Thoracic aorta (tissue), 2 donors: Measurements from ENCODE around the gene UNC79. TPM values are rescaled to one million over a fixed set of nuclear protein-coding genes. Genes with fewer than 3 reads are reported as not detected.

Experiments used
- ATAC-seq: fragments of 150-250 bp; one replicate; pipeline ENCODE4 v1.8.0; 2017; ENCODE audit warnings: low read depth; ENCODE audit not compliant: insufficient number of reproducible peaks, low FRiP score
- DNase-seq: peaks from one replicate; pipeline ENCODE4 v3.0.0-alpha.2; 2020; ENCODE audit warnings: low spot score
- H3K27ac ChIP-seq, 2 donors: fragments of 200-600 bp; sonication (generic); 1 replicate in 1 of 2; 2 replicates in 1 of 2; pipeline ENCODE4 v1.5.1; 2016; ENCODE audit warnings: mild to moderate bottlenecking in 2 of 2, moderate library complexity in 2 of 2
- H3K27me3 ChIP-seq: fragments of 200-600 bp; sonication (generic); replicated peaks from 2 replicates; pipeline ENCODE4 v1.6.0; 2016; ENCODE audit warnings: mild to moderate bottlenecking; ENCODE audit not compliant: insufficient read depth
- H3K36me3 ChIP-seq: fragments of 200-600 bp; sonication (generic); one replicate; pipeline ENCODE4 v1.5.1; 2016
- H3K4me1 ChIP-seq, 2 donors: fragments of 200-600 bp; sonication (generic); 1 replicate in 1 of 2; 2 replicates in 1 of 2; pipeline versions ENCODE4 v1.5.1 to v1.6.0; 2016; ENCODE audit warnings: low read depth in 2 of 2, mild to moderate bottlenecking in 1 of 2; ENCODE audit not compliant: control insufficient read depth in 1 of 2
- H3K4me3 ChIP-seq: fragments of 200-600 bp; sonication (generic); 2 replicates; pipeline ENCODE4 v1.5.1; 2016; ENCODE audit warnings: mild to moderate bottlenecking
- H3K9me3 ChIP-seq: fragments of 200-600 bp; sonication (generic); 2 replicates; pipeline ENCODE4 v1.5.1; 2016
- CTCF ChIP-seq: fragments of 200-600 bp; sonication (generic); IDR thresholded peaks from one replicate; pipeline ENCODE4 v1.5.1; 2019; ENCODE audit warnings: antibody characterized with exemption
- total RNA-seq, 2 donors: library from RNA; depleted of rRNA; stranded (reverse); fragments of >200 nt; gene quantifications; one replicate each; pipeline versions ENCODE4 v1.1.0 to v1.2.3, GENCODE V29; 2016

The UNC79 gene
- total RNA-seq, 2 donors from 2014 or later: 0.14 to 0.21 TPM

DNA sequence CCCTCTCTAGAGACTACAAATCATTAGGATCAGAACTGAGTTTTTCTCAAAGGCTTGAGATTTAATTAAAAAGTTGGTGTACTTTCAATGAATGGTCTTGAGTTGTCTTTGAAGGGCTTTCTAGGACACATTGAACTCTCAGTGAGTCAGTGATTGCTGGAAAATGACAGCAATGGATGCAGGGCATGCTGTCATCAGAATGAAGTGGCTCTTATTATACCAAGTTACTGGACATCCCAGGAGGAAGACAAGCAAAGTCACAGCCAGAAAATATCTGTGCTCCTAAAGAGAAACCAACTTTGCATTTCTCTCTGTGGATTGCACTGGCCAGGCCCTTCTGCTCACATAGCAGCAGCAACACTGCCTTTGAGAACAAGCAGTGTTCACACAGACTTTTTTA, 244.9 kb downstream of the UNC79 start:
- Histone ChIP-seq H3K4me3 (no peak overlapping the region), H3K27ac (no peak overlapping the region), H3K9me3 (no peaks in the 10 kb centered on the region), H3K27me3 (no peaks in the 10 kb centered on the region), H3K4me1 (no peaks in the 10 kb centered on the region), H3K36me3 (no peaks in the 10 kb centered on the region)
- DNase-seq (no peak), ATAC-seq (no peak)
- no peak for TF ChIP-seq CTCF

- H3K9me3 ChIP-seq: no peaks in the 10 kb centered on the region
- TF ChIP-seq CTCF: no peak
- no peak for DNase-seq
- H3K4me1 ChIP-seq: no peaks in the 10 kb centered on the region
- no peak overlapping the region for H3K27ac ChIP-seq
- no peak overlapping the region for H3K4me3 ChIP-seq
- ATAC-seq: no peak
- H3K27me3 ChIP-seq: no peaks in the 10 kb centered on the region
- no peaks in the 10 kb centered on the region for H3K36me3 ChIP-seq
Observed at GRCh38 chr14:93676416-93676958, 245.7 kb downstream of the UNC79 start.

- Histone ChIP-seq H3K27ac (no peak overlapping the region), H3K9me3 (no peaks in the 10 kb centered on the region), H3K4me3 (no peak overlapping the region), H3K27me3 (no peaks in the 10 kb centered on the region), H3K4me1 (no peaks in the 10 kb centered on the region), H3K36me3 (no peaks in the 10 kb centered on the region)
- no peak for ATAC-seq
- no peak for TF ChIP-seq CTCF
- DNase-seq: no peak
Observed at GRCh38 chr14:93682459-93682858, 251.7 kb downstream of the UNC79 start.

DNA sequence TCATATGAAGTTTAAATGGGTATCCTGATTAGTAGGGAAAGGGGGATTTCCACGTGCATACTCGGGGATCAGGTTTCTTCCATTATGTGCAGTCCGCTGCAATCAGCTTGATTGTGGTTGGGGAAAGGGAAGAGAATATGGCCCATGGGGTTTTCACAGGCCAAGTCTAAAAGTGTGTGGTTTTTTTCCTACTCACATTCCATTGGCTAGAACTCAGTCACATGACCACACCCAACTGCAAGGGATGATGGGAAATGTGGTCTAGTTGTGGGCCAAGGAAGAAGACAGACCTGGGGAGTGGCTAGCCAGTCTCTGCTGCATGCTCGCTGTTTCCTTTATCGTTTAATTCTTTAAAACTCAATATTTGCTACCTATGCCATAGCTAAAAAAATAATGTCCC, 252.5 kb downstream of the UNC79 start:
- Histone ChIP-seq H3K36me3 (no peaks in the 10 kb centered on the region), H3K4me1 (no peaks in the 10 kb centered on the region), H3K4me3 (no peak overlapping the region), H3K9me3 (no peaks in the 10 kb centered on the region), H3K27me3 (no peaks in the 10 kb centered on the region), H3K27ac (no peak overlapping the region)
- no peak for TF ChIP-seq CTCF
- no peak for ATAC-seq
- DNase-seq: no peak

DNA sequence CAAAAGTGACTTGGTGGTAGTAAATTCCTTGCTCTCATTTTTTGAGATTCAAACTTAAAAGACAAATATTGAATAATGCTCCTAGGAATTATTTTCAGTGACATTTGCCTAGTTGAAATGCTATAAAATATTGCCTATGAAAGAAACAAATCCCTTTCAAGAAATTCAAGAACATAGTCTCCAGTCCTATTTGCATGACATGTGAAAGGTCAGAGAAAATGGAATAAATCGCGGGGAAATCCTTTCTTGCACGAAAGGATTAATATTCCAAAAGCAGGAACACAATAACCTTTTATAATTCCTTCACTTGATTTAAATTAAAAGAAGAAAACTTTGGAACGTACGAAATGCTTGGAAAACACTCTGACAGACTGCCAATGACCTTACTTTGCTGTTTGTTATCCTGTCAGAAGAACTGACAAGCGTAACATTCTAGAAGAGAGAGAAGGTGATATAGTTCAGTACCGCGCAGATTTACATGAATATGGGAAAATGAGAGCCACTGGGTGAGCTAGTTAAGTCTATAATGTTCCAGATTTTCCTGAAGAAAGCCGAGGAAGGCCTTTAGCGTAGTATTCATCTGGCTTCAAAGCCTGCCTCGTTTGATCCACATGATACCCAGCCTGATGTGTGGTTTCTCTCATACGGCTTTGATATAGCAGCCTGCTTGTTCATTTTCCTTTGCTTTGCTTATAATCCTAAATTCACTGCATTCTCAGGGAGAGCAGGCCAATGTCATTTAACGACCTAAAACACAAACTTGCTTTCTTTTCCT, 254.6 kb downstream of the UNC79 start:
- no peaks in the 10 kb centered on the region for H3K4me1 ChIP-seq
- H3K27ac ChIP-seq: no peak overlapping the region
- no peak overlapping the region for H3K4me3 ChIP-seq
- H3K27me3 ChIP-seq: no peaks in the 10 kb centered on the region
- DNase-seq (no peak), ATAC-seq (no peak)
- H3K9me3 ChIP-seq: no peaks in the 10 kb centered on the region
- no peaks in the 10 kb centered on the region for H3K36me3 ChIP-seq
- TF ChIP-seq CTCF: no peak
